IMR-90 (cell line): Measurements from ENCODE around the gene RAVER1. TPM values are rescaled to one million over a fixed set of nuclear protein-coding genes. Genes with fewer than 3 reads are reported as not detected.

Experiments used
- ATAC-seq: fragments of 200-7000 bp; cut with Tn5 transposase; 2 replicates; pipeline ENCODE4 v1.9.1; 2020; ENCODE audit warnings: low read depth, mild to moderate bottlenecking, moderate library complexity
- BruUV-seq: library from RNA; stranded (reverse); fragments of 400-500 nt; replicated peaks from 2 replicates; lab custom pipeline; 2021; lab: Mats Ljungman, UMichigan
- CTCF ChIA-PET: fragments of 300-600 bp; formaldehyde crosslinking; extraction: SDS; loops from one replicate; lab custom pipeline; 2021; ENCODE audit warnings: antibody characterized with exemption; lab: Yijun Ruan, JAX
- POLR2A ChIA-PET: fragments of 300-600 bp; sonication (Branson Sonifier 250); formaldehyde crosslinking; loops from one replicate; lab custom pipeline; 2022; ENCODE audit warnings: antibody characterized with exemption; ENCODE audit not compliant: unreplicated experiment; lab: Charles Lee
- DNase-seq: peaks from one replicate; pipeline ENCODE4 v3.0.0; 2013
- H2AFZ ChIP-seq: replicated peaks from 2 replicates; pipeline ENCODE3; 2013; ENCODE audit warnings: low read length, mild to moderate bottlenecking; ENCODE audit not compliant: poor library complexity
- H2AK5ac ChIP-seq: 2 replicates; pipeline ENCODE4 v1.6.1; 2013; ENCODE audit warnings: low read depth, low read length, inconsistent platforms
- H2AK9ac ChIP-seq: replicated peaks from 2 replicates; pipeline ENCODE3; 2013; ENCODE audit warnings: mild to moderate bottlenecking, low read depth, low read length, moderate library complexity; ENCODE audit not compliant: poor library complexity
- H2BK120ac ChIP-seq: 2 replicates; pipeline ENCODE4 v1.6.1; 2013; ENCODE audit warnings: low read depth, low read length, inconsistent platforms
- H2BK15ac ChIP-seq: 3 replicates; pipeline ENCODE4 v1.6.1; 2013; ENCODE audit warnings: low read depth, low read length, inconsistent platforms
- H2BK20ac ChIP-seq: 2 replicates; pipeline ENCODE4 v1.6.1; 2013; ENCODE audit warnings: low read depth, mild to moderate bottlenecking, inconsistent platforms, low read length, moderate library complexity
- H2BK5ac ChIP-seq: 2 replicates; pipeline ENCODE4 v1.6.1; 2013; ENCODE audit warnings: mild to moderate bottlenecking, low read depth, low read length, inconsistent platforms; ENCODE audit not compliant: poor library complexity, severe bottlenecking
- H3K14ac ChIP-seq: replicated peaks from 2 replicates; pipeline ENCODE4 v1.6.1; 2013; ENCODE audit warnings: low read depth, low read length, inconsistent platforms
- H3K18ac ChIP-seq: 2 replicates; pipeline ENCODE4 v1.6.1; 2013; ENCODE audit warnings: low read depth, low read length, control low read depth
- H3K23ac ChIP-seq: 2 replicates; pipeline ENCODE4 v1.6.1; 2013; ENCODE audit warnings: low read depth, low read length, inconsistent platforms
- H3K27ac ChIP-seq: 2 replicates; pipeline ENCODE4 v1.5.1; 2013; ENCODE audit warnings: mild to moderate bottlenecking, control low read depth, low read length; ENCODE audit not compliant: insufficient read depth
- H3K27me3 ChIP-seq: 2 replicates; pipeline ENCODE4 v1.6.1; 2013; ENCODE audit warnings: low read length; ENCODE audit not compliant: control insufficient read depth, insufficient read depth
- H3K36me3 ChIP-seq: 2 replicates; pipeline ENCODE4 v1.6.1; 2013; ENCODE audit warnings: low read length, mixed read lengths; ENCODE audit not compliant: control insufficient read depth, insufficient read depth
- H3K4ac ChIP-seq: 2 replicates; pipeline ENCODE4 v1.6.1; 2013; ENCODE audit warnings: low read depth, low read length, inconsistent platforms
- H3K4me1 ChIP-seq: 2 replicates; pipeline ENCODE4 v1.6.1; 2013; ENCODE audit warnings: low read length, mixed read lengths; ENCODE audit not compliant: control insufficient read depth, insufficient read depth
- H3K4me2 ChIP-seq: 2 replicates; pipeline ENCODE4 v1.6.1; 2013; ENCODE audit warnings: low read depth, mild to moderate bottlenecking, control low read depth, low read length, moderate library complexity
- H3K4me3 ChIP-seq: 2 replicates; pipeline ENCODE4 v1.5.1; 2013; ENCODE audit warnings: low read depth, mild to moderate bottlenecking, control low read depth, low read length, moderate library complexity; ENCODE audit not compliant: insufficient read depth
- H3K56ac ChIP-seq: 2 replicates; pipeline ENCODE4 v1.6.1; 2013; ENCODE audit warnings: low read length, inconsistent platforms; ENCODE audit not compliant: insufficient read depth; ENCODE audit errors: extremely low read depth
- H3K79me1 ChIP-seq, 2 experiments: 2 replicates each; pipeline ENCODE4 v1.6.1; 2013; ENCODE audit warnings: low read length in 2 of 2, inconsistent platforms in 1 of 2, low read depth in 1 of 2
- H3K9ac ChIP-seq: 2 replicates; pipeline ENCODE4 v1.6.1; 2013; ENCODE audit warnings: low read depth, low read length, control low read depth
- H3K9me1 ChIP-seq: 2 replicates; pipeline ENCODE4 v1.6.1; 2013; ENCODE audit warnings: low read length, inconsistent platforms; ENCODE audit not compliant: insufficient read depth
- H3K9me3 ChIP-seq: 2 replicates; pipeline ENCODE4 v1.6.1; 2013; ENCODE audit warnings: low read length; ENCODE audit not compliant: control insufficient read depth, insufficient read depth
- H4K20me1 ChIP-seq: 2 replicates; pipeline ENCODE4 v1.6.1; 2013; ENCODE audit warnings: low read length, inconsistent platforms; ENCODE audit not compliant: insufficient read depth
- H4K5ac ChIP-seq: 2 replicates; pipeline ENCODE4 v1.6.1; 2013; ENCODE audit warnings: mild to moderate bottlenecking, low read depth, low read length, control low read depth
- H4K8ac ChIP-seq, 2 experiments: 2 replicates each; pipeline ENCODE4 v1.6.1; 2013; ENCODE audit warnings: low read depth in 2 of 2, low read length in 2 of 2, control low read depth in 1 of 2, inconsistent platforms in 1 of 2
- H4K91ac ChIP-seq: 2 replicates; pipeline ENCODE4 v1.6.1; 2013; ENCODE audit warnings: low read depth, low read length, inconsistent platforms; ENCODE audit not compliant: insufficient read depth
- BHLHE40 ChIP-seq: fragments of 150-350 bp; IDR thresholded peaks from 2 replicates; pipeline ENCODE4 v1.6.1; 2016; ENCODE audit warnings: mild to moderate bottlenecking, low read depth, low read length
- CEBPB ChIP-seq: IDR thresholded peaks from 2 replicates; pipeline ENCODE4 v1.6.1; 2012; ENCODE audit warnings: low read depth, low read length, improper control_type of control experiment
- CTCF ChIP-seq: conservative IDR thresholded peaks from 2 replicates; pipeline ENCODE4 v1.5.1; 2012; ENCODE audit warnings: mild to moderate bottlenecking, low read depth, low read length, improper control_type of control experiment
- ELK1 ChIP-seq: fragments of 150-350 bp; IDR thresholded peaks from 2 replicates; pipeline ENCODE4 v1.6.1; 2016; ENCODE audit warnings: low read depth, mild to moderate bottlenecking, low read length, moderate library complexity, borderline replicate concordance
- FOS ChIP-seq: fragments of 150-350 bp; IDR thresholded peaks from 2 replicates; pipeline ENCODE4 v1.6.1; 2016; ENCODE audit warnings: low read depth, low read length
- MAFK ChIP-seq: IDR thresholded peaks from 2 replicates; pipeline ENCODE4 v1.6.1; 2012; ENCODE audit warnings: low read depth, low read length, improper control_type of control experiment
- MAZ ChIP-seq: IDR thresholded peaks from 2 replicates; pipeline ENCODE4 v1.6.1; 2012; ENCODE audit warnings: low read depth, mild to moderate bottlenecking, low read length, improper control_type of control experiment, moderate library complexity, borderline replicate concordance
- MXI1 ChIP-seq: IDR thresholded peaks from 2 replicates; pipeline ENCODE4 v1.6.1; 2012; ENCODE audit warnings: low read depth, mild to moderate bottlenecking, low read length, moderate library complexity, borderline replicate concordance
- NFE2L2 ChIP-seq: fragments of 150-350 bp; IDR thresholded peaks from 2 replicates; pipeline ENCODE4 v1.6.1; 2016; ENCODE audit warnings: low read depth, mild to moderate bottlenecking, low read length
- POLR2A ChIP-seq: IDR thresholded peaks from 2 replicates; pipeline ENCODE4 v1.6.1; 2012; ENCODE audit warnings: mild to moderate bottlenecking, low read depth, low read length
- RAD21 ChIP-seq: IDR thresholded peaks from 2 replicates; pipeline ENCODE4 v1.6.1; 2012; ENCODE audit warnings: low read length, improper control_type of control experiment
- RCOR1 ChIP-seq: IDR thresholded peaks from 2 replicates; pipeline ENCODE4 v1.6.1; 2012; ENCODE audit warnings: mild to moderate bottlenecking, low read length, improper control_type of control experiment; ENCODE audit not compliant: insufficient replicate concordance
- RFX5 ChIP-seq: IDR thresholded peaks from 2 replicates; pipeline ENCODE4 v1.8.0; 2012; ENCODE audit warnings: low read depth, mild to moderate bottlenecking, low read length, moderate library complexity
- SMC3 ChIP-seq: fragments of 150-350 bp; IDR thresholded peaks from 2 replicates; pipeline ENCODE4 v1.6.1; 2016; ENCODE audit warnings: low read depth, mild to moderate bottlenecking, antibody characterized with exemption, low read length, moderate library complexity
- USF2 ChIP-seq: fragments of 150-350 bp; IDR thresholded peaks from 2 replicates; pipeline ENCODE4 v1.6.1; 2017; ENCODE audit warnings: mild to moderate bottlenecking, antibody characterized with exemption, low read length, low read depth
- WGBS, 2 experiments: methylation state at CpG; one replicate each; pipeline versions ENCODE4 v1.1.5 to v1.1.7; 2013; ENCODE audit warnings: missing lambda C conversion rate in 2 of 2; ENCODE audit not compliant: insufficient read length in 1 of 2; ENCODE audit errors: extremely low coverage in 2 of 2; 5-methylcytosine and 5-hydroxymethylcytosine counted together
- dilution Hi-C: fragments of 300-500 bp; cut with HindIII; formaldehyde crosslinking; loops from one replicate; pipeline ENCODE4 v1.14.3; 2018; ENCODE audit warnings: low sequenced_read_pairs; ENCODE audit not compliant: unreplicated experiment
- in situ Hi-C: fragments of 300-500 bp; cut with MboI; formaldehyde crosslinking; loops from 3 replicates; pipeline ENCODE4 v1.14.3; 2019; ENCODE audit warnings: low sequenced_read_pairs, inconsistent platforms, mixed read lengths
- intact Hi-C: fragments of 100-400 bp; cut with micrococcal nuclease; formaldehyde crosslinking; loops from 2 replicates; pipeline ENCODE4 v1.10.0; 2022
- polyA plus RNA-seq, 3 experiments: library from polyadenylated mRNA; depleted of rRNA; stranded (reverse); fragments of >200 nt; gene quantifications; 2 replicates each; pipeline ENCODE4 v1.2.3, GENCODE V29; 2012; ENCODE audit warnings: low replicate concordance in 1 of 3
- total RNA-seq: library from RNA; depleted of rRNA; stranded (reverse); fragments of >200 nt; gene quantifications from 2 replicates; pipeline ENCODE4 v1.2.3, GENCODE V29; 2012

Gene RAVER1
- total and polyA plus RNA-seq, 2 of the 4 experiments (the other 2 are of a cell fraction), result 2.7 to 18.1 TPM

- H3K4me2 ChIP-seq, result no peak overlapping the region
- DNase-seq (peak; percentile 39), ATAC-seq (no peak)
- H2AK5ac ChIP-seq, result no peak overlapping the region
- H3K27me3 ChIP-seq, result no peaks in the 10 kb centered on the region
- no peak overlapping the region for H3K23ac ChIP-seq
- H3K9ac ChIP-seq, result no peak overlapping the region
- no peak overlapping the region for H2BK20ac ChIP-seq
- H3K9me3 ChIP-seq, result no peaks in the 10 kb centered on the region
- CTCF ChIA-PET, result interaction anchor here (0.8 to 1.1 kb wide), 2 partner anchors 40 to 59 kb away, joined by 3 read pairs; partner anchors contain the start of gene CDC37
- no peak overlapping the region for H4K91ac ChIP-seq
- H3K4me1 ChIP-seq, result peaks cover 2% of the 10 kb centered on the region; the same call in 1 of the 2 replicates
- H3K56ac ChIP-seq, result no peak overlapping the region
- H3K4me3 ChIP-seq, result no peak overlapping the region
- H2AFZ ChIP-seq, result no peak overlapping the region
- no peak overlapping the region for H2BK120ac ChIP-seq
- in situ Hi-C loops (no loop called here), intact Hi-C loops (no loop called here), dilution Hi-C loops (no loop called here)
- H4K20me1 ChIP-seq, result no peaks in the 10 kb centered on the region
- no TSS peak for BruUV-seq
- no CpG with 5 or more reads among the region's 10 CpGs for WGBS, 2 experiments
- no peak overlapping the region for H3K27ac ChIP-seq
- TF ChIP-seq MAZ, result no peak
- no peak for TF ChIP-seq ELK1
- no peak for TF ChIP-seq USF2
- no peak for TF ChIP-seq MAFK
- no peak for TF ChIP-seq POLR2A
- TF ChIP-seq RFX5, result no peak
- TF ChIP-seq RAD21, result no peak
- TF ChIP-seq SMC3, result no peak
- no peak for TF ChIP-seq NFE2L2
- TF ChIP-seq FOS, result no peak
- no peak for TF ChIP-seq CEBPB
- TF ChIP-seq RCOR1, result no peak
- no peak for TF ChIP-seq CTCF
- TF ChIP-seq MXI1, result no peak
- TF ChIP-seq BHLHE40, result no peak
- no peaks in the 10 kb centered on the region for H3K79me1 ChIP-seq
- H3K4ac ChIP-seq, result no peak overlapping the region
- peaks cover 2% of the 10 kb centered on the region for H3K36me3 ChIP-seq
- H4K5ac ChIP-seq, result no peak overlapping the region
- no peaks in the 10 kb centered on the region for H3K9me1 ChIP-seq
- H3K14ac ChIP-seq, result no peak overlapping the region
- H2BK5ac ChIP-seq, result no peak overlapping the region
- no peak overlapping the region for H4K8ac ChIP-seq
- H2AK9ac ChIP-seq, result no peak overlapping the region
- POLR2A ChIA-PET, result no interaction called here
- H3K18ac ChIP-seq, result no peak overlapping the region
- no peak overlapping the region for H2BK15ac ChIP-seq
Observed at GRCh38 chr19:10344780-10345179, 11.5 kb upstream of the RAVER1 start.
